Measurements from ENCODE around the gene TOM1L2.
"Not testable (repeated sequence)": the region's sequence is repeated elsewhere in the genome, so short reads cannot be mapped to it uniquely, and the experiment has no call there.

TOM1L2 gene

GRCh38 chr17:17919169-17920107, 52.8 kb downstream of the TOM1L2 start:
- peak; percentile 69 for DNase-seq

- DNase-seq, result no peak
These were observed 54.8 kb downstream of the TOM1L2 start for GRCh38 chr17:17917394-17917793.

DNA sequence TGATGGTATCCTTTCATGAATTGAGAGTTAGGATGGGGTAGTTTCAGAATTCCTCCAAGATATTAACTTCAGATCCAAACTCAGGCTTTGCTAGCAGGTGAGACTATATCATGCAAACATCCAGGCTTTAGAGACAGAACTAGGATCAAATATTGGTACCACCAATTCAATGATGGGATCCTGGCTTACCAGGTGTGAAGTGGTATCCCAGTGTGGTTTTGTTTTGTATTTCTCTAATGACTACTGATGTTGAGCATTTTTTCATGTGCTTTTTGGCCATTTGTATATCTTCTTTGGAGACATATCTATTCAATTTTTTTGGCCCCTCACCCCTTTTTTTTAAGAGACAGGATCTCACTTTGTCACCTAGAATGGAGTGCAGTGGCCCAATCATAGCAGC, 57.0 kb downstream of the TOM1L2 start:
- no peak for DNase-seq

- DNase-seq, result peak; percentile 98
These were observed 58.4 kb downstream of the TOM1L2 start for GRCh38 chr17:17913695-17914332.

DNA sequence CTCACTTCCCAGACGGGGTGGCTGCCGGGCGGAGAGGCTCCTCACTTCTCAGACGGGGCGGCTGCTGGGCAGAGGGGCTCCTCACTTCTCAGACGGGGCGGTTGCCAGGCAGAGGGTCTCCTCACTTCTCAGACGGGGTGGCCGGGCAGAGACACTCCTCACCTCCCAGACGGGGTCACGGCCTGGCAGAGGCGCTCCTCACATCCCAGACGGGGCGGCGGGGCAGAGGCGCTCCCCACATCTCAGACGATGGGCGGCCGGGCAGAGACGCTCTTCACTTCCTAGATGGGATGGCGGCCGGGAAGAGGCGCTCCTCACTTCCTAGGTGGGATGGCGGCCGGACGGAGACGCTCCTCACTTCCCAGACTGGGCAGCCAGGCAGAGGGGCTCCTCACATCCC, 59.9 kb downstream of the TOM1L2 start:
- DNase-seq, result not testable (repeated sequence)

DNA sequence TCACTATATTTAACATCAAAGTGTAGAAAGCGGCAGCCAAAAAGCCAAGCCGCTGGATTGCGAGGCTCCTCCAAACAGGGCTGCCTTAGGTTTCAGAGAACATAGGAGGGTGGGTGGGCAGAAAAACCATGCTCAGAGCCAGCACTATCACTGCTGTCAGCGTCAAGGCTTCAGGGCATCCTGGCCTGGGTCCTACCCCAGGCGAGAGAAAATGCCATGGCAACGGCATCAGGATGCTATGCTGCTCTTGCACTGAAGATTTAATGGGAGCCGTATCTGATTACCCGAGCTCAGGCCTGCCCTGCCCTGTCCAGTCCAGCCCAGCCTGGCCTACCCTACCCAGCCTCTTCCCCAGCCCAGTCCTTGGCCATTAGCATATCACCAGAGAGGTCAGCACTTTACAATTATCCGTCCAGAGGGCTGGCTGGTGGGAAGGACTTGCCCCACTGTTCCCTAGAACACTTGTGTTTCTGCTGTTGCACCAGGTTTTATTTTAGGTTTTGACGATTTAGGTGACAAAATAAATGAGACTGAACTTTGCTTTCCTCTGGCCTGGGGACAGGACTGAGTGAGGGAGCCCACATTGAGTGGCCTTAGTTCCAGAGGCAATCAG, 61.1 kb downstream of the TOM1L2 start:
- DNase-seq, result peak; percentile 29

DNA sequence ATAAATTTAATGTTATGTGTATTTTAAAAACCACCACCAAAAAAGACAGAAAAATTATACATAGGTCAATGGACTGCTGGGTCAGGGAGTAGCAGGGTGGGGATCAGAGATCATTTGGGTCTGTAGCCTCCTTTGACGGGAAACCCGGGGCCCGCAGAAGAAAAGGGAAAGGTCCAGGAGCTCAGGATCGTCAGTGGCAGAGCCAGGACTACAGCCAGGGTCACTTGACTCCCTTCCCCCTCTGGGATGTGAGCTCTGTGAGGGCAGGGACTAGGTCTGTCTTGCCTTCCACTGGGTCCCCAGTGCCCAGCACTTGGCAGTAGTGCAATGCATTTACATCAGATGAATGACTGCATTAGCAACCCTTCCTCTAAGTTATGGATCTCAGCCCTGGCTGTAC, 62.1 kb downstream of the TOM1L2 start:
- DNase-seq, result no peak

- no peak for DNase-seq
These were observed 63.1 kb downstream of the TOM1L2 start for GRCh38 chr17:17909078-17909477.

GRCh38 chr17:17907469-17907868, 64.7 kb downstream of the TOM1L2 start:
- DNase-seq, result no peak

DNA sequence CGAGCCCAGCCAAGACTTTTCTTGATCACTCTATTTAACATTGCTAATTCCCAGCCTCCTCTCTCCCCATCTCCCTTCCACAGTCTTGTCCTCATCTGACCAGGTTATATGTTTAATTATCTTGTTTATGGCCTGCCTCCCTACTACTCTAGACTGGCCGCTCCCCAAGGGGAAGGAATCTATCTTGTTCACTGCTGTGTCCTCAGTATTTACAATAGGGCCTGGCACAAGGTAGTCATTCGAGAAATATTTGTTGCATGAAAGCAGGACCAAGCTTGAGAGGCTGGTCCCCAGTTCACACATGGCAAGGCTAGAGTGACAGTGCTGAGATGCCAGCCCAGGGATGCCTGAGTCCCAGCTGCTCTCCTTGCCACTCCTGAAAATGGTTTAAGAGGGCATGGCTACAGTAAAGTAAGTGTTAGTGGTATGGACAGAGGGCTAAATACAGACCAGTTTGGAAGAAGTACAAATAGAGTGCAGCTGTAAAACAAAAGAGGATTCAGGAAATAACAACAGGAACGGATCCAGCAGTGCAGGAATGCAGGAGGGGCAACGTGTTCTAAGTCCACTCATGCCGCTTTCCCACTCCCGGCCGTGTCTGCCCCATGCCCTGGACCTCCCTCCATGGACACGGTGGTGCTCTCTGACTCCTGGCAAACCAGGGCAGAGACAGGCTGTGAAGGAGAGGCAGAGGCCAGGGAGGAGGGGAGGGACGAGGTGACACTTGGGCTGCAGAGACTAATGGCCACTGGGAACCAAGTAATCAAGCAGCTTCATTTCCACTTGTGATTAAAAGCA, 65.6 kb downstream of the TOM1L2 start:
- DNase-seq, result no peak

GRCh38 chr17:17905036-17905320, 67.2 kb downstream of the TOM1L2 start:
- DNase-seq, result no peak

GRCh38 chr17:17904166-17905035, 67.8 kb downstream of the TOM1L2 start:
- no peak for DNase-seq

DNA sequence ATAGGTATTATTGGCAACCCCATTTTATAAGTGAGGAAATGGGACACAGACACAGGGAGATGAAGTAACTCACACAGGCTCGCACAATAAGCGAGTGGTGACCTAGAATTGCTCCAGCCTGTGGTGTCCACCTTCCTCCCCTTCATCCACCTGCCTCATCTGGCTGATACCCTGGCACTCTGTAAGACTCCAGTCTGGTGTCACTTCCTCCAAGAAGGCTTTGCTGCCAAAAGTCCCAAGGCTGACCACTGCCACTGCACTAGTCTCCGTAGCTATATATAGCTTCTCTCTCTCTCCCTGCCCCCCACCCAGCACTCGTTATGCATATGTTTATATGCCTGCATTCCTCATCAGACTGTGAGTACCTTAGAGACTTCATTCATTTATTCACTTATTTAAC, 69.3 kb downstream of the TOM1L2 start:
- no peak for DNase-seq

- DNase-seq, result no peak
These were observed 69.8 kb downstream of the TOM1L2 start for GRCh38 chr17:17902376-17902775.

DNA sequence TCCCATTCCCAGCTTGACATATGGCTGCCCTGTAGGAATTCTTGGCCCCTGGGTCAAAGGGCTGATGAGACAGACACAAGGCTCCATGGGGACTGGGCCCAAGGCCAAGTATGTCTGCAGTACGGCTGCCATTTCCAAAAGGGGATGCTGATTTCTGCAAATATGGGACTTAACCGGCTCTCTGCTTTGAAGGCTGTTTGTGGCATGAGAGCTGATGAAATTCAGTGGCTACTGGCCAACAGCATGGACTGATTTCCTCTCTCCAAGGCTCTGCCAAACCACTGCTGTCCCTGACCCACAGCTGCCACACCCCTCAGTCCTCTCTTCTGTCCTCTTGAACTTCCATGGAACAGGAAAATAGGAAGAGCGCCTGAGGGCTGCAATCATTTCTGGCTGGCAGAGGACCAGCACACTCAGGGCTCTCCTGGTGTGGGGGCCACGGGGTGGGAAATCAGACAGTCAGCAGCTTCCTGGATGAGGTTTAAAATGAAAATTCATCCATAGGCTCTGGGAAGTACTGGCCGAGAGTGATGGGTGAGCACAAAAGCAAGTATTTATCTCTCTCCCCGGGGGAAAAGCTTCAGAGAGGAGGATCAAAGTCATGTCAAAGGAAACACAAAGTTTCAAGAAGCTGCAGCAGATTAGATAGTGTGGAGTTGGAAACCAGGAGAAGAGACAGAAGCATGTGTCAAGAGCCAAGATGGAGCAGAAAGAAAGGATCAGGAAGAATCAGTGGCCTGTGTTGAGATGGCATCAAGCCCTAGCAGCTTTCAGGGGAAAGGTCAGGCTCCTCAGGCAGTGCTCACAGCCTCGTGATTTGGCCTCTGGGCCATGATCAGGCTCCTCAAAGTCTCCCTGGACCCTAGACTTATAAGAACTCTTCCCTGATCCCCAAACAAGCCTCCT, 71.3 kb downstream of the TOM1L2 start:
- peak; percentile 31 for DNase-seq

DNA sequence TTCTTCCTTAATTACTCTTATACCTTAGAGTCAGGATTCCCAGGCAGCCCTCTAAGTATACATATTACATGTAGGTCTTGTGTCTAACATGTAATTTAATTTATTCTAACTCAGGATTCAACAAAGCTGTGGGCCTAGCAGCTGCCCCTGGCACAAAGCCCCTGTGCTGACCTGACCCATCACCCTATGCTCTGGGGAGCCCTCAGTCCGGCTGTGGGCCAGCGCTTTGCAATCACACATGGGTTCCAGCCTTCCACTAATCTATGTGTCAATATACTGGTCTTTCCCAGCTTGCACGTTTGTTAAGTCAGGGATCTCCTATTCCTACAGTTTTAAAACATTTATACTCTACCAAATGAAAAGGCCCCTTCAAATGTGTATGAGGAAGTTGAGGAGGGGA, 72.7 kb downstream of the TOM1L2 start:
- no peak for DNase-seq

DNA sequence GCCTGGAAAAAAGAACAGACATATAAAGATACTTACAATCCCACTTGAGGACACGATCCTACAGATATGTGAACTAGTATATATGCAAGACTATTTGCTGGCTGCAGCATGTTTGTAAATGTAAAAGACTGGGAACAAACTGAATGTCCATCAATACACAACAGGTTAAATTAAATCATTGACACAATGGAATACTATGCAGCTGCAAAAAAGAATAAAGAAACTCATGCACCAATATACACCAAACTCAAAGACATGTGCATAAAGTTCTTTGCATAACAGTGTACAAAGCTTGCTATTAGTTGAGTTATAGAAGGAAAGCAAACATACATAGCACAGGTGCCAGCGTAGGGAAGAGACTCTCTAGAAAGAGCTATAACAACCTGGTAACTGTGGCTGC, 73.5 kb downstream of the TOM1L2 start:
- DNase-seq, result no peak

GRCh38 chr17:17897442-17897841, 74.8 kb downstream of the TOM1L2 start:
- DNase-seq, result no peak

DNA sequence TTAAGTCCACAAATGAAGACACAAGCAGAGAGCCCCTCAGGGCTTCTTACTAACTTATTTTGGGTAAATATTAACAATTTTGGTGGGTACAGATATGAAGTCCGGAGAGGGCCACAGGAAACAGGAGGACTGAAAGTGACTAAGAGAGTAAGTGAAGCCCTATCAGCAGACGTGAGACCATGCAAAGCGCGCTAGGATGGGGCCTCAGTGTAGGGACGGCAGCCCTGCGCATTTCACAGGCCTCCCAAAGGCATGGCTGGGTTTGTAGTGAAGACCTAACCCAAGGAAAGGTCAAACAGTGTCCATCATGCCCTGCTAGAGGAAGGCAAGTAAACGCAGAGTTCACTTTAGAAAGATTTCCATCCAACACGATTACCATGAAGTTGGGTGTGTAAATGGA, 75.5 kb downstream of the TOM1L2 start:
- DNase-seq, result no peak

- DNase-seq, result no peak
These were observed 78.2 kb downstream of the TOM1L2 start for GRCh38 chr17:17893801-17894644.

Data from NCI-H510A treated with DMSO at 0.1 percent for 48 hours (cell line).